NCI-H128 (cell line): Measurements from ENCODE around the gene PADI4.
A peak's percentile ranks its signal among the peaks of the same experiment; 100 is the strongest.
"Not testable (repeated sequence)": the region's sequence is repeated elsewhere in the genome, so short reads cannot be mapped to it uniquely, and the experiment has no call there.

ENCODE experiments used
- DNase-seq: peaks from one replicate; lab custom pipeline; 2025; ENCODE audit not compliant: unreplicated experiment; lab: John Stamatoyannopoulos, UW

The PADI4 gene

GRCh38 chr1:17310068-17310640 lies 2.2 kb downstream of the PADI4 start:
- DNase-seq = no peak

GRCh38 chr1:17313530-17314309 lies 5.7 kb downstream of the PADI4 start:
- DNase-seq = no peak

GRCh38 chr1:17314491-17314971 lies 6.5 kb downstream of the PADI4 start:
- no peak for DNase-seq

GRCh38 chr1:17315542-17316130 lies 7.6 kb downstream of the PADI4 start:
- no peak for DNase-seq

- DNase-seq = no peak
Measured at GRCh38 chr1:17316704-17317103, 8.7 kb downstream of the PADI4 start.

- no peak for DNase-seq
Measured at GRCh38 chr1:17318262-17318661, 10.3 kb downstream of the PADI4 start.

GRCh38 chr1:17319561-17320350 lies 11.8 kb downstream of the PADI4 start:
- no peak for DNase-seq

- DNase-seq = not testable (repeated sequence)
Measured at GRCh38 chr1:17321857-17322390, 13.9 kb downstream of the PADI4 start.

GRCh38 chr1:17328855-17329254 lies 20.9 kb downstream of the PADI4 start:
- DNase-seq = no peak

GRCh38 chr1:17329610-17330009 lies 21.6 kb downstream of the PADI4 start:
- no peak for DNase-seq

GRCh38 chr1:17330856-17331255 lies 22.9 kb downstream of the PADI4 start:
- no peak for DNase-seq

GRCh38 chr1:17333081-17333480 lies 25.1 kb downstream of the PADI4 start:
- DNase-seq = no peak

- peak; percentile 51 for DNase-seq
Measured at GRCh38 chr1:17335821-17336710, 28.1 kb downstream of the PADI4 start.

- DNase-seq = no peak
Measured at GRCh38 chr1:17338706-17339493, 30.9 kb downstream of the PADI4 start.

GRCh38 chr1:17339521-17339920 lies 31.5 kb downstream of the PADI4 start:
- no peak for DNase-seq

- no peak for DNase-seq
Measured at GRCh38 chr1:17340358-17340757, 32.4 kb downstream of the PADI4 start.

GRCh38 chr1:17342014-17342441 lies 34.0 kb downstream of the PADI4 start:
- no peak for DNase-seq

GRCh38 chr1:17345506-17345905 lies 37.5 kb downstream of the PADI4 start:
- DNase-seq = not testable (repeated sequence)

GRCh38 chr1:17346046-17346789 lies 38.2 kb downstream of the PADI4 start:
- no peak for DNase-seq
